ENCODE results near the gene CSMD2. TPM values are rescaled to one million over a fixed set of nuclear protein-coding genes. Genes with fewer than 3 reads are reported as not detected.

The CSMD2 gene
- total RNA-seq, 1 experiment from 2014 or later = 13.2 TPM

DNA sequence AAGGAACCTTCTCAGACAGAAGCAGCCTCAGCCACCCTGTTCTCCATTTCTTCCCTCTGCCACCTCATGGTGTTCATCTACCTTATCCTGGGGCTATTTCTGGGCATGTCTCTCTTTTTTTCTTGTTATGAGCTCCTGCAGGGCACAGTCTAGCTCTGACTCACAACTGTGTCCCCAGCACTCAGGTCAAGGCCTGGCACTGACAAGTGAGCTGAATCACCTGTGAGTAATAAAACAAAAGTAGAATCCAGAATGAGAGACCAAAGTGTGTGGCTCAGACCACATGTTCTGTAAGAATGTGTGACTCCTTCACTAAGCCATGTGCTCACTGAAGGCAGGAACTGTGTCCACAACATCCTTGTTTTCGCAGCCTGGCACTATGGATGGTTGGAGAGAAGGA lies 34.9 kb upstream of the CSMD2 start:
- CTCF ChIA-PET = no interaction called here
- DNase-seq (ENCODE audit: low spot score) (no peak), ATAC-seq (no peak)
- no peaks in the 10 kb centered on the region for H3K27me3 Mint-ChIP-seq (ENCODE audit: low read depth)
- no peak overlapping the region for H3K4me3 Mint-ChIP-seq
- no peaks in the 10 kb centered on the region; the same call in 1 of the 2 replicates for H3K36me3 Mint-ChIP-seq
- H3K4me1 Mint-ChIP-seq = no peaks in the 10 kb centered on the region
- POLR2A ChIA-PET = no interaction called here
- H3K27ac Mint-ChIP-seq = no peak overlapping the region
- H3K9me3 Mint-ChIP-seq = no peaks in the 10 kb centered on the region
- TF ChIP-seq, protein P1, sequence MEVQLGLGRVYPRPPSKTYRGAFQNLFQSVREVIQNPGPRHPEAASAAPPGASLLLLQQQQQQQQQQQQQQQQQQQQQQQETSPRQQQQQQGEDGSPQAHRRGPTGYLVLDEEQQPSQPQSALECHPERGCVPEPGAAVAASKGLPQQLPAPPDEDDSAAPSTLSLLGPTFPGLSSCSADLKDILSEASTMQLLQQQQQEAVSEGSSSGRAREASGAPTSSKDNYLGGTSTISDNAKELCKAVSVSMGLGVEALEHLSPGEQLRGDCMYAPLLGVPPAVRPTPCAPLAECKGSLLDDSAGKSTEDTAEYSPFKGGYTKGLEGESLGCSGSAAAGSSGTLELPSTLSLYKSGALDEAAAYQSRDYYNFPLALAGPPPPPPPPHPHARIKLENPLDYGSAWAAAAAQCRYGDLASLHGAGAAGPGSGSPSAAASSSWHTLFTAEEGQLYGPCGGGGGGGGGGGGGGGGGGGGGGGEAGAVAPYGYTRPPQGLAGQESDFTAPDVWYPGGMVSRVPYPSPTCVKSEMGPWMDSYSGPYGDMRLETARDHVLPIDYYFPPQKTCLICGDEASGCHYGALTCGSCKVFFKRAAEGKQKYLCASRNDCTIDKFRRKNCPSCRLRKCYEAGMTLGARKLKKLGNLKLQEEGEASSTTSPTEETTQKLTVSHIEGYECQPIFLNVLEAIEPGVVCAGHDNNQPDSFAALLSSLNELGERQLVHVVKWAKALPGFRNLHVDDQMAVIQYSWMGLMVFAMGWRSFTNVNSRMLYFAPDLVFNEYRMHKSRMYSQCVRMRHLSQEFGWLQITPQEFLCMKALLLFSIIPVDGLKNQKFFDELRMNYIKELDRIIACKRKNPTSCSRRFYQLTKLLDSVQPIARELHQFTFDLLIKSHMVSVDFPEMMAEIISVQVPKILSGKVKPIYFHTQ (CRISPR knock-in tag; IDR thresholded peaks at IDR 0.05) = no peak
- no peak for TF ChIP-seq HMGXB4 (CRISPR knock-in tag; IDR thresholded peaks at IDR 0.05)
- TF ChIP-seq, protein P2, sequence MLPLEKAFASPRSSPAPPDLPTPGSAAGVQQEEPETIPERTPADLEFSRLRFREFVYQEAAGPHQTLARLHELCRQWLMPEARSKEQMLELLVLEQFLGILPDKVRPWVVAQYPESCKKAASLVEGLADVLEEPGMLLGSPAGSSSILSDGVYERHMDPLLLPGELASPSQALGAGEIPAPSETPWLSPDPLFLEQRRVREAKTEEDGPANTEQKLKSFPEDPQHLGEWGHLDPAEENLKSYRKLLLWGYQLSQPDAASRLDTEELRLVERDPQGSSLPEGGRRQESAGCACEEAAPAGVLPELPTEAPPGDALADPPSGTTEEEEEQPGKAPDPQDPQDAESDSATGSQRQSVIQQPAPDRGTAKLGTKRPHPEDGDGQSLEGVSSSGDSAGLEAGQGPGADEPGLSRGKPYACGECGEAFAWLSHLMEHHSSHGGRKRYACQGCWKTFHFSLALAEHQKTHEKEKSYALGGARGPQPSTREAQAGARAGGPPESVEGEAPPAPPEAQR (CRISPR knock-in tag; IDR thresholded peaks at IDR 0.05) = no peak
- TF ChIP-seq, protein P3, sequence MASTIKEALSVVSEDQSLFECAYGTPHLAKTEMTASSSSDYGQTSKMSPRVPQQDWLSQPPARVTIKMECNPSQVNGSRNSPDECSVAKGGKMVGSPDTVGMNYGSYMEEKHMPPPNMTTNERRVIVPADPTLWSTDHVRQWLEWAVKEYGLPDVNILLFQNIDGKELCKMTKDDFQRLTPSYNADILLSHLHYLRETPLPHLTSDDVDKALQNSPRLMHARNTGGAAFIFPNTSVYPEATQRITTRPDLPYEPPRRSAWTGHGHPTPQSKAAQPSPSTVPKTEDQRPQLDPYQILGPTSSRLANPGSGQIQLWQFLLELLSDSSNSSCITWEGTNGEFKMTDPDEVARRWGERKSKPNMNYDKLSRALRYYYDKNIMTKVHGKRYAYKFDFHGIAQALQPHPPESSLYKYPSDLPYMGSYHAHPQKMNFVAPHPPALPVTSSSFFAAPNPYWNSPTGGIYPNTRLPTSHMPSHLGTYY (CRISPR knock-in tag; IDR thresholded peaks at IDR 0.05) = no peak
- TF ChIP-seq, protein P4, sequence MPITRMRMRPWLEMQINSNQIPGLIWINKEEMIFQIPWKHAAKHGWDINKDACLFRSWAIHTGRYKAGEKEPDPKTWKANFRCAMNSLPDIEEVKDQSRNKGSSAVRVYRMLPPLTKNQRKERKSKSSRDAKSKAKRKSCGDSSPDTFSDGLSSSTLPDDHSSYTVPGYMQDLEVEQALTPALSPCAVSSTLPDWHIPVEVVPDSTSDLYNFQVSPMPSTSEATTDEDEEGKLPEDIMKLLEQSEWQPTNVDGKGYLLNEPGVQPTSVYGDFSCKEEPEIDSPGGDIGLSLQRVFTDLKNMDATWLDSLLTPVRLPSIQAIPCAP (CRISPR knock-in tag; IDR thresholded peaks at IDR 0.05) = no peak
- TF ChIP-seq KAT7 (CRISPR knock-in tag; IDR thresholded peaks at IDR 0.05; ENCODE audit: borderline replicate concordance) = no peak
- no peak for TF ChIP-seq ZNF512 (CRISPR knock-in tag; IDR thresholded peaks at IDR 0.05; ENCODE audit: borderline replicate concordance)
- TF ChIP-seq, protein P5, sequence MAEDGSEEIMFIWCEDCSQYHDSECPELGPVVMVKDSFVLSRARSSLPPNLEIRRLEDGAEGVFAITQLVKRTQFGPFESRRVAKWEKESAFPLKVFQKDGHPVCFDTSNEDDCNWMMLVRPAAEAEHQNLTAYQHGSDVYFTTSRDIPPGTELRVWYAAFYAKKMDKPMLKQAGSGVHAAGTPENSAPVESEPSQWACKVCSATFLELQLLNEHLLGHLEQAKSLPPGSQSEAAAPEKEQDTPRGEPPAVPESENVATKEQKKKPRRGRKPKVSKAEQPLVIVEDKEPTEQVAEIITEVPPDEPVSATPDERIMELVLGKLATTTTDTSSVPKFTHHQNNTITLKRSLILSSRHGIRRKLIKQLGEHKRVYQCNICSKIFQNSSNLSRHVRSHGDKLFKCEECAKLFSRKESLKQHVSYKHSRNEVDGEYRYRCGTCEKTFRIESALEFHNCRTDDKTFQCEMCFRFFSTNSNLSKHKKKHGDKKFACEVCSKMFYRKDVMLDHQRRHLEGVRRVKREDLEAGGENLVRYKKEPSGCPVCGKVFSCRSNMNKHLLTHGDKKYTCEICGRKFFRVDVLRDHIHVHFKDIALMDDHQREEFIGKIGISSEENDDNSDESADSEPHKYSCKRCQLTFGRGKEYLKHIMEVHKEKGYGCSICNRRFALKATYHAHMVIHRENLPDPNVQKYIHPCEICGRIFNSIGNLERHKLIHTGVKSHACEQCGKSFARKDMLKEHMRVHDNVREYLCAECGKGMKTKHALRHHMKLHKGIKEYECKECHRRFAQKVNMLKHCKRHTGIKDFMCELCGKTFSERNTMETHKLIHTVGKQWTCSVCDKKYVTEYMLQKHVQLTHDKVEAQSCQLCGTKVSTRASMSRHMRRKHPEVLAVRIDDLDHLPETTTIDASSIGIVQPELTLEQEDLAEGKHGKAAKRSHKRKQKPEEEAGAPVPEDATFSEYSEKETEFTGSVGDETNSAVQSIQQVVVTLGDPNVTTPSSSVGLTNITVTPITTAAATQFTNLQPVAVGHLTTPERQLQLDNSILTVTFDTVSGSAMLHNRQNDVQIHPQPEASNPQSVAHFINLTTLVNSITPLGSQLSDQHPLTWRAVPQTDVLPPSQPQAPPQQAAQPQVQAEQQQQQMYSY (CRISPR knock-in tag; IDR thresholded peaks at IDR 0.05) = no peak
- TF ChIP-seq ESRRA (CRISPR knock-in tag; IDR thresholded peaks at IDR 0.05; ENCODE audit: borderline replicate concordance) = no peak
- TF ChIP-seq NFYB (CRISPR knock-in tag; conservative IDR thresholded peaks at IDR 0.05; ENCODE audit: low read depth) = no peak
- no peak for TF ChIP-seq ZBTB21 (CRISPR knock-in tag; IDR thresholded peaks at IDR 0.05; ENCODE audit: borderline replicate concordance)
- TF ChIP-seq ZNF671 (CRISPR knock-in tag; IDR thresholded peaks at IDR 0.05) = no peak
- no peak for TF ChIP-seq ATF2 (CRISPR knock-in tag; IDR thresholded peaks at IDR 0.05; ENCODE audit: borderline replicate concordance, low read depth)
- TF ChIP-seq TP53 (CRISPR knock-in tag; IDR thresholded peaks at IDR 0.05) = no peak
- no peak for TF ChIP-seq IRF2 (CRISPR knock-in tag; IDR thresholded peaks at IDR 0.05; ENCODE audit: borderline replicate concordance, low read depth)
- no peak for TF ChIP-seq SOX15 (CRISPR knock-in tag; IDR thresholded peaks at IDR 0.05)
- TF ChIP-seq ZNF396 (CRISPR knock-in tag; IDR thresholded peaks at IDR 0.05; ENCODE audit: borderline replicate concordance) = no peak

Data from WTC11 (cell line).